HFFc6 (cell line): ENCODE results near the gene OR51B2. TPM values are rescaled to one million over a fixed set of nuclear protein-coding genes. Genes with fewer than 3 reads are reported as not detected.
A peak's percentile ranks its signal among the peaks of the same experiment; 100 is the strongest.

Experiments
- DNase-seq: peaks from one replicate; pipeline ENCODE4 v3.0.0-alpha.2; 2018
- H3K27ac Mint-ChIP-seq: 2 replicates; pipeline ENCODE4 v1.8.0; 2020; ENCODE audit warnings: mild to moderate bottlenecking, mixed read lengths
- H3K27me3 Mint-ChIP-seq: 2 replicates; pipeline ENCODE4 v1.8.0; 2021; ENCODE audit warnings: mild to moderate bottlenecking, moderate library complexity, mixed read lengths; ENCODE audit not compliant: insufficient read depth
- H3K36me3 Mint-ChIP-seq: 2 replicates; pipeline ENCODE4 v1.8.0; 2021; ENCODE audit warnings: low read depth, mixed read lengths
- H3K4me1 Mint-ChIP-seq: 2 replicates; pipeline ENCODE4 v1.8.0; 2020; ENCODE audit warnings: low read depth, mixed read lengths
- H3K4me3 Mint-ChIP-seq: 2 replicates; pipeline ENCODE4 v1.8.0; 2020; ENCODE audit warnings: mild to moderate bottlenecking, moderate library complexity, mixed read lengths
- H3K9me3 Mint-ChIP-seq: 2 replicates; pipeline ENCODE4 v1.8.0; 2020; ENCODE audit warnings: mild to moderate bottlenecking, mixed read lengths
- total RNA-seq, 6 experiments: library from RNA; stranded (reverse); fragmentation: NEBNext Ultra II Directional; extraction: Animal tissue kit (Norgen Biotek cat#: 25700); gene quantifications; 2 replicates in 1 of 6; 3 replicates in 5 of 6; pipeline ENCODE4 v1.2.3, GENCODE V29; 2021
- TF ChIP-seq, protein P1 (sequence below): fragments of 200-600 bp; sonication (generic); IDR thresholded peaks from 2 replicates; pipeline ENCODE4 v1.5.0; 2021; ENCODE audit warnings: antibody characterized with exemption, mild to moderate bottlenecking

The OR51B2 gene
- total RNA-seq, 6 experiments from 2014 or later, result not detected

DNA sequence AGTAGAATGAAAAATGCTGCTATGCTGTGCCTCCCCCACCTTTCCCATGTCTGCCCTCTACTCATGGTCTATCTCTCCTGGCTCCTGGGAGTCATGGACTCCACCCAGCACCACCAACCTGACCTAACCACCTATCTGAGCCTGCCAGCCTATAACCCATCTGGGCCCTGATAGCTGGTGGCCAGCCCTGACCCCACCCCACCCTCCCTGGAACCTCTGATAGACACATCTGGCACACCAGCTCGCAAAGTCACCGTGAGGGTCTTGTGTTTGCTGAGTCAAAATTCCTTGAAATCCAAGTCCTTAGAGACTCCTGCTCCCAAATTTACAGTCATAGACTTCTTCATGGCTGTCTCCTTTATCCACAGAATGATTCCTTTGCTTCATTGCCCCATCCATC is 39.5 kb downstream of the OR51B2 start:
- no peak for DNase-seq
- no peak overlapping the region for H3K4me3 Mint-ChIP-seq
- no peaks in the 10 kb centered on the region for H3K27me3 Mint-ChIP-seq
- H3K27ac Mint-ChIP-seq, result no peak overlapping the region
- H3K9me3 Mint-ChIP-seq, result no peaks in the 10 kb centered on the region
- no peaks in the 10 kb centered on the region for H3K36me3 Mint-ChIP-seq
- TF ChIP-seq, protein P1, sequence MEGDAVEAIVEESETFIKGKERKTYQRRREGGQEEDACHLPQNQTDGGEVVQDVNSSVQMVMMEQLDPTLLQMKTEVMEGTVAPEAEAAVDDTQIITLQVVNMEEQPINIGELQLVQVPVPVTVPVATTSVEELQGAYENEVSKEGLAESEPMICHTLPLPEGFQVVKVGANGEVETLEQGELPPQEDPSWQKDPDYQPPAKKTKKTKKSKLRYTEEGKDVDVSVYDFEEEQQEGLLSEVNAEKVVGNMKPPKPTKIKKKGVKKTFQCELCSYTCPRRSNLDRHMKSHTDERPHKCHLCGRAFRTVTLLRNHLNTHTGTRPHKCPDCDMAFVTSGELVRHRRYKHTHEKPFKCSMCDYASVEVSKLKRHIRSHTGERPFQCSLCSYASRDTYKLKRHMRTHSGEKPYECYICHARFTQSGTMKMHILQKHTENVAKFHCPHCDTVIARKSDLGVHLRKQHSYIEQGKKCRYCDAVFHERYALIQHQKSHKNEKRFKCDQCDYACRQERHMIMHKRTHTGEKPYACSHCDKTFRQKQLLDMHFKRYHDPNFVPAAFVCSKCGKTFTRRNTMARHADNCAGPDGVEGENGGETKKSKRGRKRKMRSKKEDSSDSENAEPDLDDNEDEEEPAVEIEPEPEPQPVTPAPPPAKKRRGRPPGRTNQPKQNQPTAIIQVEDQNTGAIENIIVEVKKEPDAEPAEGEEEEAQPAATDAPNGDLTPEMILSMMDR, result no peak
- peaks cover 64% of the 10 kb centered on the region for H3K4me1 Mint-ChIP-seq

DNA sequence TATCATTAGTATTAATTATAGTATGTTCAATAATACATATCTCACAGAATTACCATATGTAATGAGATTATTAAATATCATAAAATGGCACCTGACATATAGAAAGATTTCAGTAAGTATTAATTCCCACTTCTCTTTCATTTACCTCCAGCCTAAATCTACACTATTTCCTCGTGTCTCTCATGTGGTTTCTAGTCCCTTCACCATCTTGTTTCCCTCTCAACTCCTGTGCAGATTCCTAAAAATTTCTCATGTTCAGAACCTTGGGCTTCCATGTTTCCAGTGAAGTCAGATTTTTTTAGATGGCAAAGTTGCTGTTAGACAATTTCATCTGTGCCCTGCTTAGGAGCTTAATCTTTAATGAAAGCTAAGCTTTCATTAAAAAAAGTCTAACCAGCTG is 40.2 kb downstream of the OR51B2 start:
- Mint-ChIP-seq H3K4me1 (peaks cover 64% of the 10 kb centered on the region), H3K9me3 (no peaks in the 10 kb centered on the region), H3K27me3 (no peaks in the 10 kb centered on the region), H3K4me3 (no peak overlapping the region), H3K36me3 (no peaks in the 10 kb centered on the region), H3K27ac (no peak overlapping the region)
- DNase-seq, result no peak
- TF ChIP-seq, protein P1, result no peak

DNA sequence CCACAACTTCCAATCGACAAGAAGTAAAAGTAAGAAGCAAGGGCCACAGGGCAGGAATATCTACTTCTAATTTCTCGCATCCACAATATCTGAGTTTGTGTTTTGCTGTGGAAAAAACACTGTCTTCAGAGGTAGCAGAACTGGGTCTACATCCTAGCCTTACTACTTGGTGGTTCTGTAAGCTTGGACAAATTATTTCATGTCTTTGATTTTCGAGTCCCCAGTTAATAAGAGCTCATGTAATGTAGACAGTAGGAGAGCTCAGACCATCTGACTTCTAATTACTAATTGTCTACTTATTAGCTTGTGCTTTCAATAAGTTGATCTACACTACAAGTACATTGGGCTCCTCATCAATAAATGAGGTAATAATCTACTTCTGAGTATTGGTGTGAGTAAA is 41.0 kb downstream of the OR51B2 start:
- H3K9me3 Mint-ChIP-seq, result no peaks in the 10 kb centered on the region
- H3K36me3 Mint-ChIP-seq, result no peaks in the 10 kb centered on the region
- H3K4me1 Mint-ChIP-seq, result peaks cover 58% of the 10 kb centered on the region
- no peak for DNase-seq
- H3K27me3 Mint-ChIP-seq, result no peaks in the 10 kb centered on the region
- no peak overlapping the region for H3K27ac Mint-ChIP-seq
- no peak overlapping the region for H3K4me3 Mint-ChIP-seq
- TF ChIP-seq, protein P1, result no peak

DNA sequence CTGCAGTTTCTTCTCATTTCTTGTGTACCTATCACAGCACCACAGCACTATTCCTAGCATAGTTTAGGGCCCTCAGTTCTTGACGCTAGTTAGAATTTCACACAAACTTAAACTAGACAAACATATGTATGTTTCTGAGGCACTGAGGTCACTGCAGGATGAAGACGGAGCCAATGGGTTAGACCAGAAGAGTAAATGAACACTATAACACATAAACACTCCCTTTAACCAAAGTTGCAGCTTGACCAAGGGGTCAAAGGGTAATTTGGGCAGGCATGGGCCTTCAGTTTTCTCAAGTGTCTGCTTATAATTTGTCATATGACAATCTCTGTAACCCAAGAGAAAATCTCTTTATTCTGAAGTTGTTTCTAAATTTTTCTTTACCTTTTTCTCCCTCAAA is 41.5 kb downstream of the OR51B2 start:
- H3K36me3 Mint-ChIP-seq, result no peaks in the 10 kb centered on the region
- TF ChIP-seq, protein P1, result no peak
- H3K4me1 Mint-ChIP-seq, result peaks cover 58% of the 10 kb centered on the region
- H3K4me3 Mint-ChIP-seq, result no peak overlapping the region
- no peaks in the 10 kb centered on the region for H3K9me3 Mint-ChIP-seq
- no peaks in the 10 kb centered on the region for H3K27me3 Mint-ChIP-seq
- H3K27ac Mint-ChIP-seq, result no peak overlapping the region
- no peak for DNase-seq

DNA sequence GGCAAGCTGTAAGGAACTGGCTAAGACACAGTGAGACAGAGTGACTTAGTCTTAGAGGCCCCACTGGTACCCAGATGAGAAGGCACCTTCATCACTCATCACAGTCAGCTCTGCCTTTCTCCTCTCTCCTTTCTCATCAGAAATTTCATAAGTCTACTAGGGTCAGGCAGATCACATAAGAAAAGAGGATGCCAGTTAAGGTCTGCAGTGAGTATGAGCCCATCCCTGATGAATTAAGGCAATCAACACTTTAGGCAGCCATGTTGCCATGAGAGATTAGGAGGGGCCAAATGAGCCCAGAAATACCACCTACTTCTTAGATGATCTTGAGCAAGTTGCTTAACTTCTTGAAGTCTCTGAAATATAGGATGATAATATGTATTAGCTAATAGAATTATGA is 42.5 kb downstream of the OR51B2 start:
- TF ChIP-seq, protein P1, result no peak
- no peaks in the 10 kb centered on the region for H3K36me3 Mint-ChIP-seq
- H3K4me1 Mint-ChIP-seq, result peaks cover 52% of the 10 kb centered on the region
- H3K4me3 Mint-ChIP-seq, result no peak overlapping the region
- DNase-seq, result no peak
- H3K27me3 Mint-ChIP-seq, result no peaks in the 10 kb centered on the region
- no peaks in the 10 kb centered on the region for H3K9me3 Mint-ChIP-seq
- H3K27ac Mint-ChIP-seq, result peak overlapping the region; percentile 83

DNA sequence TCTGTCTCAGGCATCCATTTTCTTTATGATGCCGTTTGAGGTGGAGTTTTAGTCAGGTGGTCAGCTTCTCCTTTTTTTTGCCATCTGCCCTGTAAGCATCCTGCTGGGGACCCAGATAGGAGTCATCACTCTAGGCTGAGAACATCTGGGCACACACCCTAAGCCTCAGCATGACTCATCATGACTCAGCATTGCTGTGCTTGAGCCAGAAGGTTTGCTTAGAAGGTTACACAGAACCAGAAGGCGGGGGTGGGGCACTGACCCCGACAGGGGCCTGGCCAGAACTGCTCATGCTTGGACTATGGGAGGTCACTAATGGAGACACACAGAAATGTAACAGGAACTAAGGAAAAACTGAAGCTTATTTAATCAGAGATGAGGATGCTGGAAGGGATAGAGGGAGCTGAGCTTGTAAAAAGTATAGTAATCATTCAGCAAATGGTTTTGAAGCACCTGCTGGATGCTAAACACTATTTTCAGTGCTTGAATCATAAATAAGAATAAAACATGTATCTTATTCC is 43.5 kb downstream of the OR51B2 start:
- peak; percentile 99 for DNase-seq
- Mint-ChIP-seq H3K36me3 (no peaks in the 10 kb centered on the region), H3K27ac (peak overlapping the region; percentile 83), H3K27me3 (no peaks in the 10 kb centered on the region), H3K9me3 (no peaks in the 10 kb centered on the region), H3K4me1 (peaks cover 45% of the 10 kb centered on the region), H3K4me3 (peak overlapping the region; percentile 32)
- TF ChIP-seq, protein P1, result no peak
